COLO829 (cell line): ENCODE measurements around the gene RFTN1.
A peak's percentile ranks its signal among the peaks of the same experiment; 100 is the strongest.

Source experiments
- DNase-seq: peaks from one replicate; pipeline ENCODE4 v3.0.0; 2012; ENCODE audit warnings: low spot score

Gene RFTN1

DNA sequence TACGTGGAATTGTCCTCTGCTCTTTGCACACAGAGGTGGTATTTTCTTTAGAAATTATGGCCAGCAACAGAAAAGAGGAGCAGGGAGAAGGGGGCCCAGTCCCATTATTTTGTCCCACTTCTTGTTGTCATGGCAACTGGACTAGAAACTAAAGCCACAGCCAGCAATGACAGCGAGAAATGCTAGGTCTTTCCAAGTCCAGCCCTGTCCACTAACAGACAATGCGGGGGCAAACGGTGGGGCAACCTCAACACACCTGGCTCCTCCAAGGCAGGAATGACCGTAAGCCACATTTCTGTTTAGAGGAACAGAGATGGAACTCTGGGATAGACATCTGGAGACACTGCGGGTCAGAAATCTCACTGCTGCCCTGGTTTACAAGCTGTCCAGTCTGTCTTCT is 107.3 kb downstream of the RFTN1 start:
- DNase-seq, result no peak

DNA sequence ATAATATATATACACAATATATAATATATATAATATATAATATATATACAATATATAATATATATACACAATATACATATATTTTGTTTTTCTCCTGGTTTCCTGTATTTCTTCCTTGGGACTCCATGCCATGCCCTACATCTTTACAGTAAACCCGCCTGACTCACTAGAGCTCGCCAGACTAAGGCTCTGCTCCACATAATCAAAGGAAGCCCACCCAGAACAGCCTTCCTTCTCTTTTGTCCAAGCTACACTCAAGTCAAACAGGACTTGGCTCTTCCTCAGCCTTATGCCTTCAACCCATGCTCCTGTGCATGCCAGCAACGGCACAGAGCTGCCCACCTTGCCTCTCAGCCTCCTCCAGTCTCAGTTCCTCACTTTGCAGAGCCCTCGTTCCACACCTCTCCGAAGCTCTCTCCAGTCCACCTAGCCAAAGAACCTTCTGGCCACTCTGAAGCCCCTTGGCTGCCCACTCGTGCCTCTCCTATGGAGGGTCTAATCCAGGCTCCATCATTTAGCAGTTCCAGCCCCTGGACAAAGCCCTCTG is 109.1 kb downstream of the RFTN1 start:
- DNase-seq, result no peak

- no peak for DNase-seq
Observed at GRCh38 chr3:16402451-16402850, 111.0 kb downstream of the RFTN1 start.

DNA sequence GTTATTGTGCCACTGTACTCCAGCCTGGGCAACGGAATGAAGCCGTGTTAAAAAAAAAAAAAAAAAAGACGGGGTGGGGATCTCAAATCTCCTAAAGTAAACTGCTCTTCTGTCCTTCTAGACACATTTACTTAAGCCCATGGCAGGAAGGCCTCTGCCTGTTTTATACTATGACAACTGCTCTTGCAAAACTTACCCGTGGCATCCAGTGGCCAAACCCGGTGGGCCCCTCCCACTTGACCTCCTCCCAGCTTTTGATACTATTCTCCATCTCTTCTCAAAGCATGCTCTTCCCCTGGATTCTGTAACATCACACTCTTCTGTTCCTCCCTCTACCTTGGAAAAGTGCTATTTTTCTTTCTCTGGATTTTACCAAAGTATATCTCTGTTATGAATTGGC is 112.2 kb downstream of the RFTN1 start:
- no peak for DNase-seq

DNA sequence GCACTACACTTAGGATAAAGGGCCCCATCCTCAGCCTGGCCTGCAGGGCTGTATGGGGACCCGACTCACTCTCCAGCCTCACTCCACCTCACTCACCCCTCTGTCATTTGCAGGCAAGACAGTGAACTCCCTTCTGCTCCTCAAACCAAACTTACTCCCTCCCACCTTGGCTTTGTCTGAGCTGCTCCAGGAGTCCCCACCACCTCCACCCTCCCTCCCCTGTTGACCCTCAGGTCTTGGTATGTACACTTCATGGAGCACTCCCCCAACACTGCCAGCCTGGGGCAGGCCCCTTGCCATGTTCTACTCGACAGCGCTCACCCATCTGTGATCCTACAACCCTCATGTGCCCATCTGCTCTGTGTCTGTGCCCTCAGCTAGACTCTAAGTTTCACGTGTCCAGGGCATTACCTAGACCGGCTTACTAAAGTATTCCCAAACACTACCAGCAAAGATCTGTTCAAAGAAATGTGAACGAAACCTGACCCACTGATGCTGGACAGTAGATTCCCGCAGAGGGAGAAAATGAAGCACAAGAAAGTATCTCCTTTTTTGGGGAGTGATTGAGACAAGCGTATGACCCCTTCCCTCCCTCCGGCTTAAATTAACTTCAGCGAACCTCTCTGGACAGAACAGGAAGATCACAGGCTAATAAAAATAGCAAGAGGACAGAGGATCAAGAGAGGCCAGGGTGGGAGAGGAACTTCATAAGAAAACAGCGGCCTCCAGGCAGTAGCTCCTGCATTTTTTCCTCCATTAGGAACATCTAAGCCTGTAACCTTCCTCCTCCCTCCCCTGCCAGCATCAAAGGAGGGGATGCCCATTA is 113.2 kb downstream of the RFTN1 start:
- DNase-seq, result no peak

GRCh38 chr3:16399473-16399872 is 114.0 kb downstream of the RFTN1 start:
- DNase-seq, result peak; percentile 16

- DNase-seq, result peak; percentile 26
Observed at GRCh38 chr3:16398648-16399047, 114.9 kb downstream of the RFTN1 start.

DNA sequence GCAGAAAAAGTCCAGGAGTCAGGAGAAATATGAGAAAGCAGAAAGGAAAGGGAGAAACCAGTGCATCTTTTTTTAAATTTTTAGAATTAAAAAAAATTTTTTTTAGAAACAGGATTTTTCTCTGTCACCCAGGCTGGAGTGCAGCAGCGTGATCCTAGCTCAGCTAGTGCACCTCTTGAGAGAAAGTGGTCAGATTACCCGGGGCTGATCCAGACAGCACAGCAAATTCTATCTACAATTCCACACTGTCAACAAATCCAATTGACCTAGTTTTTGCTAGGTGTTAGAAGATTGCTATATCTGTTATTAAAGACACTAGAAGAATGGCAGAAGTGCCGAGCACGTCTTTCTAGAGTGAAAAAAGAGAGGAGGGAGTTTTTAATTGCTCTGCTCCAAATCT is 117.3 kb downstream of the RFTN1 start:
- DNase-seq, result no peak

DNA sequence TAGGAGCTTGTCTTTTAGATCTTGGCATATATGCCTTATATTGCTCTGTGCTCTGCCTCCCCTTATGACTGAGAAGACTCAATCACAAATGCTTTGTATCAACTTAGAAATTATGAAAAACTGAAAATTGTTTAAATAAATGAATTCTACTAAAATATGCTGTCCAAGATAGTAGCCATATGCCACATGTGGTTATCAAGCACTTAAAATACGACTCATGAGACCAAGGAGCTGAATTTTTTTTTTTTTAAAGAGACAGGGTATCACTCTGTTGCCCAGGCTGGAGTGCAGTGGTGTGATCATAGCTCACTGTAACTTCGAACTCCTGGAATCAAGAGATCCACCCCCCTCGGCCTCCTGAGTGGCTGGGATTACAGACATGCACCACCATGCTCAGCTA is 118.3 kb downstream of the RFTN1 start:
- no peak for DNase-seq

DNA sequence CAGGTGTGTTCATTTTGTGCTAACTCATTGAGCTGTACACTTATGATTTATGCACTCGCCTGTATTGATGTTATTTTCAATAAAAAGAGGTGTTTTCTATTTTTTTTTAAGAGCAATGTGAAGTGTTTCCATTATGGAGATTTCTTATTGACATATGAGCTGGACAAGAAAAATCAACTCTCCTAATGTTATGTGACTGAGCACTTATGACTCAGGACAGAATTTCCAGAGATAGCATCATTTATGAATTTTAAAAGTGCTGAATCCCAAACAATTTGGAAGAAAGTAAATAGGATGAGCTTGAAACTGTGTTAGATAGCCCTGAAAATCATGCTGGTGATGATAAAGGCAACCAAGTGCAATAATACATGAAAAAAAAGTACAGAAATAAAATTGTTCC is 118.9 kb downstream of the RFTN1 start:
- DNase-seq, result no peak

DNA sequence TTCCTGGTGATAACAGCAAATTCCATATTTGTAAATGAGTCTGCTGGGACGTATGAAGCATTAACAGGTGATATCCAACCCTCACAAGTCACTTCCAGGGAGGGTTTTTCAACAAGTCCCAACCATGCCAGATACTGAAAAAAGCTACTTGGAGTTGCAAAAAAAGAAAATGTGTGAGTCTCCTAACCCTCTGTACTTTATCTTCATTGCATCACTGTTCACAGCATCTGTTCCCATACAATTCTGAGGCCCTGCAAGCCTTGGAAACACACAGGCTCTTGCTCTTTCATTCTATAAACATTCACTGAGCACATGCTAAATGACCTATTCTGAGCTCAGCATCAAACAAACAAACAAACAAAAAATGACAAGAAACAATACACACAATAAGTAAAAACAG is 120.8 kb downstream of the RFTN1 start:
- DNase-seq, result no peak

DNA sequence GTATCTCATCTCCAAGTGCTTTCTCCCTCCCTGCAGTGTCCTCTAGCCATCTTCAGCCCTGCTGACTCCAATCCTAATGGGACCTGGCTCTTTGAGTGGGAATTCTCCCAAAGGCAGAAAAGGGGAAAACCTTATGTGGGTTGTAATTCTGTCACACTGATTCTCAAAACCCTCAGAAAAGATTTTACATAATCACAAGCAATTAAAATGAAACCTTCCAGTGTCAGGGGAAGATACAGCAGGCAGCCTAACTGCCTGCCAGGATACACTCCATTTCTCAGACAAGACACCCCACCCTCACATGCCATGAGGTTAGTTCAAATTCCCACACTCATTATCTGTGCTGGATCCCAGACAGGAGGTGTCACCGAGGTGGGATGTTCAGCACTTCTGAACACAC is 121.4 kb downstream of the RFTN1 start:
- DNase-seq, result no peak

DNA sequence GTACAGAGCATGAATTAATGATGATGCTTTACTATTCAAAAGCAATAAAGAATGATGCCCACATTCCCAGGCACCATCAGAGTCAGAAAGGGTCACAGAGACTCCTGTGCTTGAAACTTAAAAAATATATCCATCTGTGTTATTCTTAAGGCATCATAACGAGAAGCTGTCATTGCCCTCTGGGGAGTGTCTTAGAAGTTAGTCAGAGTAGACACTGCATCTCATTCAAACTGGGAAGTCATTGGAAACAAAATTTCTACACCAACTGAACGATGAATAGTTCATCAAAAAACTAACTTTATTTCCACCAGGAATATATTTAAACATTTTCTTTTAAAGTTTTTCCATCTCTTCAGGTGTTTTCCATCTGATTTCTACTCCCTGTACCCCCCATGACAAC is 122.9 kb downstream of the RFTN1 start:
- no peak for DNase-seq

DNA sequence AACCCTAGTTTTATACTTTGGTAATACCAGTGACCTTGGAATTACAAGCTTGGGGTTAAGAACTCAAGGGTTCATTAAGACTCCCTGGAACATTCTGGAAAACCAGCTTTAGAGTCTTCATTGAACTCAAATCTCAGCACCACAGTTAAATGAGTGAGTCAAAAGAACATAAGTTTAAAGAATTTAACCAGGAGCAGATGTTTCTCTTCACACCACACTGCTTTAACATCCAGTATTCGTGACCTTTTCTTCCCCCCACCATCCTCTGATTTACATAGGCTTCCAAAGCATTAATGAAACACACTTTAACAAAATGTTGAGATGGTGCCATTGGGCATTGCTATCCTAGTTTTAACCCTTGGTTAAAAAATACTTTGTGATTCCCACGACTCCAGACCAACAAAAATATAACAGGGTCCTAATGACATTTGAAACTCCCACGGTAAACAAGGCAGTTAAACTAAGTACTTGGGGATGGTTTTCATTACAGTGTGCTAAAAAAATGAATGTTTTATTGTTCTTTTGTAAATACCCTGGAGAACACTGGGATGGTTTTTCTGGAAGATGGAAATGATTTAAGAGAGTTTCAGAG is 124.6 kb downstream of the RFTN1 start:
- DNase-seq, result no peak

- no peak for DNase-seq
Observed at GRCh38 chr3:16386561-16386960, 126.9 kb downstream of the RFTN1 start.

- DNase-seq, result no peak
Observed at GRCh38 chr3:16385151-16385550, 128.3 kb downstream of the RFTN1 start.

DNA sequence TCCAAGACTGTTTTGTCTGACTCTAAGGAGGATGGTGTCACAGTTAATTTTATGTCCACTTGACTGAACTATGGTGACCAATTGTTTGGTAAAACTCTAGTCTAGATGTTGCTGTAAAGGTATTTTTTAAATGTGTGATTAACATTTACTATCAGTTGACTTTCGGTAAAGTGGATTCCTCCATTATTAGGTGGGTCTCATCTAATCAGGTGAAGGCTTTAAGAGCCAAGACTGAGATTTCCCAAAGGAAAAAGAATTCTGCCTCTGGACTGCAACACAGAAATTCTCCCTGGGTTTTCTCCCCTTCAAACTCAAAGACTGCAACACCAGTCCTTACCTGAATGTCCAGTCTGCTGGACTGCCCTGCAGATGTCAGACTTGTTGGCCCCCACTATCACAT is 129.6 kb downstream of the RFTN1 start:
- no peak for DNase-seq

DNA sequence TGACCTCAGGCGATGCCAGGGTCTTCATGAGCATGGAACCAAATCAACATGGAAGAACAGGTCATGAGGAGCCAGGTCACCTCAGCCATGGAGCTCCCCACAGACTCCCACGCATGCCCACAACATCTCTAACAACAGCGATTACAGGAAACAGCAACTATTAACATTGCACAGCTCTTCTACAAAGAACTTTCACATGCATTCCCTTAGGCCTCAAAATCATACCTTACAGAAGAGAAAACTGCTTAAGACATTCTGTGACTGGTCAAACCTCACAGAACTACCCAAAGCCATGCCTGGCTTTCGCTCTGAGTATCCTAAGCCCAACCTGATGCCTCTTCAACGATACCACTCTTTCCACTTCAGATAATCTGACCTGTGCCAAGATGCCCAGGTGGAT is 130.7 kb downstream of the RFTN1 start:
- DNase-seq, result no peak

DNA sequence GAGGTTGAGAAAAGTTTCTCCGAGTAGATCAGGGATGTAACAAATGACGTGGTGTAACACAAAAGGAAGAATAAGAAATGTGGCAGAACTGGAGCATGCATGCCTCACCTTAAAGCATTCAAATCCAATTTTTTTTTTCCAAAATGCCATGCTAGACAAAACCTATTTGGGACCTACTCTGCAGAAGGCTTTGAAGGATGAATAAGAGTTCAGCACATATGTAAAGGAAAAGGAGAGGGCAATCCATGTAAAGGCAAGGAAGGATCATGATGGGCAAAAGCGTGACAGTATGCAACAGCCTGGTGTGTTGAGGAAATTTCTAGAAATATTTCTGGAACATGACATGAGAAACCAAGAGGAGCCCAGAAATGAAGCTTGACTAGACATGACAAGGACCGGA is 132.1 kb downstream of the RFTN1 start:
- DNase-seq, result no peak

- DNase-seq, result no peak
Observed at GRCh38 chr3:16380421-16380820, 133.1 kb downstream of the RFTN1 start.

DNA sequence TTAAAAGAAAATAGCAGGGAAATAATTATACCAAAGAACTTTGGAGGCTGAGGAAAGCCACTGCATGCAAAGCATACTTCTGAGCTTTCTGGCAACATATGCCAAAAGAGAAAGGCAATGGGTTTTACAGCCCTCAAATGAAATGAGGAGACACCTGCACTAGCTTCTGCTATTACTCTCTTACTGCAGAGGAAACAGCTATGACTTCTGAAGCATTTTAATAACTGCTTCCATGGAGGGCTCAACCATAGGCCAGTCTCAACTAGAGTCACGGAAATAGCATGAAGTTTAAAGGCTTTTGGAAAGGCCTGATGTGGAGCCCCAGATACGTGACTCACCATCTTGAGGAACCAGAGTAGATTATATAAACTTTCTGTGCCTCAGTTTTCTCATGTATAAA is 133.7 kb downstream of the RFTN1 start:
- no peak for DNase-seq

GRCh38 chr3:16378920-16379319 is 134.6 kb downstream of the RFTN1 start:
- no peak for DNase-seq

DNA sequence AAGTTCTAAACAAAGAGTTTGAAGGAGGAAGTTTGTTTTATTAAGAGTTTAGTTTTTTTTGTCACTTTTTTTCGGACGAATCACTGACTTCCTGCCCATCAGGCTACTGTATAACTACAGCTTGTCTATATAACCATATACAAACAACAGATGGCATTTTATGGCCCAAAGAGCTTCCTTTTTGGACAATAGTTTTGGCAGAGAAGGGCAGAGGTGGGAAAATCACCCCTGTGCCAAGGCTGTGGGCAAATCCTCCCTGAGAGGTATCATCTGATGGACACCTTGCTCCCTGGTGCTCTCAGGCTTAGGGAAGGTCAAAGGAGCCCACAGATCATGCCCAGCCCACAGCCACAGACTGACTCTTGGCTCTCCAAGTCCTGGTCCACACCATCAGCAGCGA is 135.1 kb downstream of the RFTN1 start:
- no peak for DNase-seq

DNA sequence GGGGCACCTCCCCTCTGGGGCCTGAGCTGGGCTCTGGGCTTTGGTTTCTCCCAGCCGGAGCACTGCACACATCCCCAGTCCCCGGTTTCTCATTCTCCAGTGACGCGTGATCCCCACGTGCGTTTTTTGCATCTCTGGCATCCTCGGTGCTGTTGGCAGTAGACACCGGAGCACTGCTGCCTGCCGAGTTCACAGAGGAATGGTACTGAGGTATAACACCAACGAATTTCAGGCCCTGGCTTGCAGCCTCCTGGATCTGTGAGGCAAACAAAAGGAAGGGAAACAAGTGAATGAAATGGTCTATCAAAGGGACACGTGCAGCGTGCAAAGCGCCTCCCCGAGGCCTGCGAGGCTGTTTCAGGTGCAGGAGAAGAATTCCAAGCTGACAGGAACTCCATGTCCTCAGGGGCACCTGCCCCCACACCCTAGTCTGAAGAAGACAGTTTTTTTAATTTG is 135.6 kb downstream of the RFTN1 start:
- DNase-seq, result no peak
